ENCODE data around the gene IGFBPL1.
A peak's percentile ranks its signal among the peaks of the same experiment; 100 is the strongest.

Gene IGFBPL1

DNA sequence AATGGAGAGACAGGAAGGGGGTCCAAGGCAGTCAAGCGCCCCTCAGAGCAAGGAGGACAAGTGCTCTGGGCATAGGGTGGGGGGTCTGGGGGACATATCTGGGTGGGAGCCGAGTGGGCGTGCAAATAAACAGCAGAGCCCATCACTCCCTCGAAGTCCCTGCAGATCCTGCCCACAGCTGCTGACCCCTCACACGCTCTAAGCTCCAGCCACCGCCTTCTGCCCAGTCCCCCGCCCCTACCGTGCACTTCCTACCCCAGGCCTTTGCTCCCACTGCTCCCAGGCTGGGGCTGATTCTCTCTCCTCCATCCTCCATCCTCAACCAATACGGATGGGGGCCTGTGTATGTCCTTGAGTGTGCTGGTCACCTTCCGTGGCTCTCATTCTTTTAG is 48.7 kb downstream of the IGFBPL1 start:
- DNase-seq: no peak

GRCh38 chr9:38374847-38375571 is 49.2 kb downstream of the IGFBPL1 start:
- DNase-seq: no peak

- no peak for DNase-seq
These were observed 50.6 kb downstream of the IGFBPL1 start for GRCh38 chr9:38373679-38374078.

GRCh38 chr9:38372762-38373619 is 51.3 kb downstream of the IGFBPL1 start:
- DNase-seq: no peak

- peak; percentile 49 for DNase-seq
These were observed 52.8 kb downstream of the IGFBPL1 start for GRCh38 chr9:38371495-38371894.

- DNase-seq: no peak
These were observed 54.1 kb downstream of the IGFBPL1 start for GRCh38 chr9:38370176-38370575.

DNA sequence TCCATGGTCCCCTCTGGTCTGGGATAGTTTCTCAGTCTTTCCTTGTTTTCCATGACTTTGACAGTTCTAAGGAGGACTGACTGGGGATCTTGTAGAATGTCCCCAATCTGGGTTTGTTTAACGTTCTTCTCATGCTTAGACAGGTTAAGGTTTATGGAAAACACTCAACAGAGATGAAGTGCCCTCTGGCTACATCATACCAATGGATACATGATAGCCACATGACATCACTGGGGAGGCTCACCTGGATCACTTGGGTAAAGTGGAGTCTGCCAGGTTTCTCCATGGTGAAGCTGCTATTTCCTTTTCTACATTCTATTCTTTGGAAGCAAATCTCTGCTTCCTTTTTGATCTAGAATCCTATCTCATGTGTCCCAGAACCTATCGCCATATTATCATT is 55.5 kb downstream of the IGFBPL1 start:
- no peak for DNase-seq

- DNase-seq: no peak
These were observed 56.4 kb downstream of the IGFBPL1 start for GRCh38 chr9:38367898-38368297.

DNA sequence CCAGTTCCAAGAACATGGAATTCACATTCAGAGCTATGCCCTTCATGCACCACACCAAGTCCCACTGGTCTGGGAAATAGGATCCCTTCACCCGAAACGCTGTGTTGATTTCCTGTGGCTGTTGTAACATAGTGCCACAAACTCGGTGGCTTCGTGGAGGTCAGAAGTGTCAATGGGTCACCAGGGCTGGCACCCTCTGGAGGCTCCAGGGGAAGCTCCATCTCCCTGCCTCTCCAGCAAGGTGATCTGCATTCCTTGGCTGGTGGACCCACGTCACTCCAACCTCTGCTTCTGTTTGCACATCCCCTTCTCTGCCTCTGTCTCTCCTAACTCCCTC is 60.7 kb downstream of the IGFBPL1 start:
- DNase-seq: no peak

DNA sequence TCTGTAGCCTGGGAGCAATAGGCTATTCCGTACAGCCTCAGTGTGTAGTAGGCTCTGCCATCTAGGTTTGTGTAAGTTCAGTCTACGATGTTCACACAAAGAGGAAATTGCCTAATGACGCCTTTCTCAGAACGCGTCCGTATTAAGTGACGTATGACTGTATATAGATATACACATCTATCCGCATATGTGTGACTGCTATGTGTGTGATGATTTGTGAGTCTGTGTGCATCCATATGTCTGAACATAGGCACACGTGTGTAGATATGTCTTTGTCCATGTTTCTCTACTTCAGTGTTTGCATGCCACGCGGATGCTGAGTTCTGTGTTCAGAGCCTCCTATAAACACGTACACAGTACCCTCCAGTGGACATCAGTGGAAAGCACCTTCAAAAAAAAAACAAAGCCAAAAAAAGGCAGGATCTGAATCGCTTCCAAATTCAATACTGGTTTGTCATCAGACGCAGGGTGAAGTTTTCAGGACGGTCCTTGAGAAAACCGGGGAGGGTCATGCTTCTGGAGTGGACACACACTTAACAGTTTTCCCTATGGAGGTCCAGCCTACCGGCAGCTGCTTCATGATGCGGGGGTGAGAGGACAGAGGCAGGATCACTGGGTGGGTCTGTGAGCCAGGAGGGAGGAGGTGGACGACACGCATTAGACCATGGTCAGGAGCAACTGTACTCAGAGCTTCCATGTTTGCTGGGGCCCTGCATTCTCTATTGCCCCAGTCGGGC is 61.2 kb downstream of the IGFBPL1 start:
- DNase-seq: peak; percentile 90

- peak; percentile 52 for DNase-seq
These were observed 62.8 kb downstream of the IGFBPL1 start for GRCh38 chr9:38361473-38361850.

DNA sequence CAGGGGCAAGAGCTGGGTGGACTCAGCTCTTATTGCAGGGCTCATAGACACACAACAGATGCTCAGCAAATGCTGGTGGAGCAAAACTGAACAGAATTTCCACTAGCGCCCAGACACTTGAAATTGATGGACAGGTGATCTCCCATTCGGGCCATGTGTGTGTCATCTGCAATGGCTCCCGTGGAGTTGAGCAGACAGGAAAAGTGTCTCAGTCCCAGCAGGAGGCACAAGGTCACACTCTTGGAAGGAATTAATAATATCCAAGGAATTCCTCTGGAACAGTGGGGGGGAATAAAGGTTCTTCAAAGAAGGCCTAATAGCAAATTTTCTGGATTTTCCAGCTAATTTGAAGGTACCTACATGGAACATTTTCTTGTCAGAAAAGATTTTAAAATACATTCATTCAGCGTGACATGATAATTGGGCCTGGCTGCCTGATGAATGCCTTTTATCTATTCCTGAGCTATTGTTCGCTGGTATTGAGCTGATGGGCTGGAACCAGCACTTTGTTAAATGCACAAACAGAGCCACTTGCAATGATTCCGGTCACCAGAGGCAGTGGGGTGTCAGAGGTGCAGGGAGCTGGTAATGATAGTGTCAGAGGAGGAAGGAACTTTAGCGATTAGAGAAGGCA is 63.3 kb downstream of the IGFBPL1 start:
- DNase-seq: peak; percentile 66

- DNase-seq: peak; percentile 73
These were observed 64.4 kb downstream of the IGFBPL1 start for GRCh38 chr9:38359689-38360385.

DNA sequence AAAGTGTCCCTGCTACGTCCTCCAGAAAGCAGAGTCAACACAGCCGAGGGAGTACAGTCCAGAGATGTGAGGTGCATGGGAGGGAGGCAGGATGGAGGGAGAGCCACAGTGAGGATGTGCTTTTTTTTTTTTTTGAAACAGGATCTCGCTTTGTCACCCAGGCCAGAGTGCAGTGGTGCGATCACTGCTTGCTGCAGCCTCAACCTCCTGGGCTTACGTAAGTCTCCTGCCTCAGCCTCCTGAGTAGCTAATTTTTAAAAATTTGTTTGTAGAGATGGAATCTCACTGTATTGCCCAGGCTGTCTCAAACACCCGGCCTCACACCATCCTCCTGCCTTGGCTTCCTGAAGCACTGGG is 65.0 kb downstream of the IGFBPL1 start:
- no peak for DNase-seq

DNA sequence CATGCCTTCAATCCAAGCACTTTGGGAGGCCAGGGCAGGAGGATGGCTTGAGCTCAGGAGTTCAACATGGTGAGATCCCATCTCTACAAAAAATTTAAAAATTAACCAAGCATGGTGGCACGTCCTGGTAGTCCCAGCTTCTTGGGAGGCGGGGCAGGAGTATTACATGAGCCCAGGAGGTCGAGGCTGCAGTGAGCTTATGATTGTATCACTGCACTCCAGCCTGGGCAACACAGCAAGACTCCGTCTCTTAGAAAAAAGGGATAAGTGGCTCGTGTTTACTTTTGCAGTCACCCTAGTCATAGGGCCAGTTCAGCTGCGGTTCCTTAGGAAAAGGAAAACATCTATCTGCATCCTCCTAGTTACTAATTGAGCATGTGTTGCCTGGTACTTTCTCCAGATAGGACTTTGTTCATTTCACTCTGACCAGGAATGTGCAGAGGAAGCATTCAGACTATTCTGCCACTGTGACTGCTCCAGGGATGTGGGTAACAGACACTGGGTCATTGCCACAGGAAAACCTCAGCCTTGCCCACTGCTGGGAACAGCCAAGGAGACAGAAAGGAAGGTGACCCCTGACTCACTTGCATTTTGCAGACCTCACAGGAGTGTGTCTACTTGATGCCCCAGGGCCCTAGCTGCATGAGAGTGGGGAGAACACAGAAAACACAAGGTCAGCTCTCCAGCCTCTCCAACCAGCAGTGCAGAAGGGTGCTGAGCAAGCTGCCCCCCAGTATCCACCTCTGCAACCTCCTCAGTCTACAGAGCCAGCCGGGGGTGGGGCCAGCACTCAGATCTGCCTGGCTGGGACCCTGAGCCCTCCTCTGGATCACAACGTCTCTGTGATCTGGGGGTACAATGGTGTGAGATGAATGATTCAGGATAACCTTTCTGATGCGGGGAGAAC is 65.6 kb downstream of the IGFBPL1 start:
- DNase-seq: peak; percentile 22

DNA sequence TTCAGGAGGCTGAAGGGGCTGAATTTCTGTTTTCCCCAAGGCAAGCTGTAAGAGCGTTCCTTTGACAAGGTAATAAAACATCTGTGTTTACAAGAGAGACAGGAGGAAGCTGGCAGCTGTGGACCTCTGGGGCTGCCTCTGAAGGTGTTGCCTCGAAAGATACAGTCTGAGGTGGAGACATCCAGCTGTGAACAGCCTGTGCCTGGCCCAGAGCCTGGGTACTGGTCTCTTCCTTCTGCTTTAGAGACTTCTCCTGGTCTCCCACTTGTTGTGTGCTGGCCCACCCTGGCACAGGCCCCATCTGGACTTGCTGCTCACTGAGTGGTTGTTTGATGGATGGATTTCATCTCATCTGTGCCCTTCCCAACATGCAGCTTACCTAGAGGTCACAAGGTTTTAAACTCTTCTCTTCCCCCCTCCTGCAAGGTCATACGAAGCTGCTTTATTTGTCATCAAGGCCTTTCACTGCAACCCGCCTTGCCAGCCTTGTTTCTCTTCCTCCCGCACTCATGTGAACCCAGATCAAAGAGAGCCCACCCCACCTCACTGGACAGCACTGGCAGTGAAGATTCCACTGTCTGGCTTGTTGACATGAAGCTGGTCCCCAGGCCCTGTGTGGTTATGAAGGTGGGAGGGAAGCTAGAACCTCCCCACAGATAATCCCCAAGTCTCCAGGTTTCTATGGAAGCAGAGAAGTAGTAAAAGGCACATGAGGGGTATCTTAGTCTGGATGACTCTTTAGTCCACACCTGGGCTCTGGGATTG is 66.7 kb downstream of the IGFBPL1 start:
- no peak for DNase-seq

DNA sequence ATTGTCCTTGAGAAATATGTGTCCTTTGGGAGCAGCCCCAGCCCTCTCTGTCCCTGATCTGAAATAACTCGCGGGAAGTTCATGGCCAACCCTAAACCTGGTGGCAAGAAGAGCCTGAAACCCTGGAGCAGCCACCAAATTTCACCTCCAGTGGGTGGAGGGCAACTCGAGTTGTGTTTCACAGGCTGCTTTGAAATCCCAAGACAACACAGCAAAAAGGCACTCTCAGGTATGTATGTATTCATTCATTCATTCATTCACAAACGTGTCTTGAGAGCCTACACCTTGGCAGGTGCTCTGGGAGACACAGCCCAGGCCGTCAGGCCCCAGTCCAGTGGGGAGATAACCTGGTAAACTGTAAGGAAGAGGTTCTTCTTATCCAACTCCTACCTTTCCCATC is 67.4 kb downstream of the IGFBPL1 start:
- no peak for DNase-seq

Measured in fibroblast of upper back skin (primary cell).